Endothelial cell of umbilical vein (primary cell): ENCODE results near the gene MICAL3. TPM values are rescaled to one million over a fixed set of nuclear protein-coding genes. Genes with fewer than 3 reads are reported as not detected.

Experiments used
- BruUV-seq: library from RNA; stranded (reverse); fragments of 400-500 nt; replicated peaks from 2 replicates; lab custom pipeline; 2021; lab: Mats Ljungman, UMichigan
- CTCF ChIA-PET: fragments of 300-600, 350-600 bp; sonication (Branson Sonifier 250); formaldehyde crosslinking; loops from one replicate; lab custom pipeline; 2021; ENCODE audit warnings: antibody characterized with exemption, inconsistent platforms; lab: Charles Lee
- POLR2A ChIA-PET: fragments of 300-600, 350-600 bp; sonication (Branson Sonifier 250); formaldehyde crosslinking; loops from one replicate; lab custom pipeline; 2021; ENCODE audit warnings: antibody characterized with exemption, inconsistent platforms; lab: Charles Lee
- DNase-seq: peaks from one replicate; pipeline ENCODE4 v3.0.0-alpha.2; 2011; ENCODE audit warnings: low read depth, low spot score
- FAIRE-seq: peaks from 2 replicates; lab custom pipeline; 2011; peaks lifted over from hg19 to GRCh38; lab: Jason Lieb, UNC
- H2AFZ ChIP-seq: 2 replicates; pipeline ENCODE4 v1.6.0; 2012; ENCODE audit warnings: low read depth, low read length, control low read depth, inconsistent platforms
- H3K27ac ChIP-seq: 2 replicates; pipeline ENCODE4 v1.5.1; 2011; ENCODE audit warnings: low read depth, mild to moderate bottlenecking, control low read depth, low read length, moderate library complexity; ENCODE audit not compliant: insufficient read depth
- H3K27me3 ChIP-seq, 2 experiments: 2 replicates each; pipeline versions ENCODE4 v1.6.0 to v1.6.1; 2011; ENCODE audit warnings: low read length in 2 of 2, mixed read lengths in 1 of 2; ENCODE audit not compliant: control insufficient read depth in 2 of 2, insufficient read depth in 2 of 2
- H3K36me3 ChIP-seq, 2 experiments: 2 replicates in 1 of 2; 3 replicates in 1 of 2; pipeline ENCODE4 v1.5.1; 2011; ENCODE audit warnings: low read length in 2 of 2, mild to moderate bottlenecking in 1 of 2, moderate library complexity in 1 of 2; ENCODE audit not compliant: control insufficient read depth in 2 of 2, insufficient read depth in 2 of 2; ENCODE audit errors: extremely low read depth in 1 of 2
- H3K4me1 ChIP-seq: 3 replicates; pipeline ENCODE4 v1.5.1; 2011; ENCODE audit warnings: mild to moderate bottlenecking, low read length; ENCODE audit not compliant: control insufficient read depth, insufficient read depth; ENCODE audit errors: extremely low read depth
- H3K4me2 ChIP-seq: 2 replicates; pipeline ENCODE4 v1.6.1; 2011; ENCODE audit warnings: low read length, control low read depth, mixed read lengths; ENCODE audit not compliant: insufficient read depth
- H3K4me3 ChIP-seq, 3 experiments: fragments of 200-600 bp in 1 of 3; sonication (generic), shearing (Covaris generic) in 1 of 3; replicated peaks in 1 of 3; 2 replicates each; pipeline ENCODE4 v1.5.1; 2011 to 2016; ENCODE audit warnings: control low read depth in 3 of 3, low read length in 3 of 3, mild to moderate bottlenecking in 2 of 3, inconsistent platforms in 1 of 3, low read depth in 1 of 3, moderate library complexity in 1 of 3; ENCODE audit not compliant: insufficient read depth in 1 of 3
- H3K79me2 ChIP-seq: 2 replicates; pipeline ENCODE4 v1.6.0; 2012; ENCODE audit warnings: low read length, inconsistent platforms; ENCODE audit not compliant: control insufficient read depth, insufficient read depth
- H3K9ac ChIP-seq: replicated peaks from 2 replicates; pipeline ENCODE3; 2011; ENCODE audit warnings: low read length, control low read depth; ENCODE audit not compliant: insufficient read depth; ENCODE audit errors: extremely low read depth
- H3K9me1 ChIP-seq: replicated peaks from 3 replicates; pipeline ENCODE4 v1.6.0; 2011; ENCODE audit warnings: mild to moderate bottlenecking, low read length; ENCODE audit not compliant: control insufficient read depth, insufficient read depth; ENCODE audit errors: extremely low read depth
- H3K9me3 ChIP-seq: replicated peaks from 2 replicates; pipeline ENCODE4 v1.5.1; 2012; ENCODE audit warnings: low read length, inconsistent platforms; ENCODE audit not compliant: control insufficient read depth, insufficient read depth
- H4K20me1 ChIP-seq: replicated peaks from 2 replicates; pipeline ENCODE3; 2011; ENCODE audit warnings: mild to moderate bottlenecking, low read length; ENCODE audit not compliant: control insufficient read depth, insufficient read depth; ENCODE audit errors: extremely low read depth
- CTCF ChIP-seq, 2 donors: IDR thresholded peaks; 1 replicate in 1 of 2; 2 replicates in 1 of 2; pipeline ENCODE4 v1.5.1; 2011; ENCODE audit warnings: low read length in 2 of 2, mild to moderate bottlenecking in 2 of 2, moderate library complexity in 2 of 2, control low read depth in 1 of 2, inconsistent platforms in 1 of 2, low read depth in 1 of 2; ENCODE audit not compliant: insufficient read depth in 1 of 2; ENCODE audit errors: extremely low read depth in 1 of 2
- EZH2 ChIP-seq: IDR thresholded peaks from 2 replicates; pipeline ENCODE4 v1.6.1; 2012; ENCODE audit warnings: borderline replicate concordance, low read depth, mild to moderate bottlenecking, moderate library complexity, low read length, inconsistent platforms; ENCODE audit not compliant: severe bottlenecking
- FOS ChIP-seq: IDR thresholded peaks from 2 replicates; pipeline ENCODE4 v1.6.1; 2011; ENCODE audit warnings: mild to moderate bottlenecking, low read length, moderate library complexity, borderline replicate concordance; ENCODE audit not compliant: insufficient read depth
- GATA2 ChIP-seq: IDR thresholded peaks from 2 replicates; pipeline ENCODE4 v1.7.0; 2011; ENCODE audit warnings: low read depth, mild to moderate bottlenecking, moderate library complexity, mixed read lengths, low read length; ENCODE audit not compliant: insufficient read length, insufficient read depth
- JUN ChIP-seq: IDR thresholded peaks from 2 replicates; pipeline ENCODE4 v1.6.1; 2011; ENCODE audit warnings: borderline replicate concordance, low read depth; ENCODE audit not compliant: insufficient read length, insufficient read depth
- MAX ChIP-seq: IDR thresholded peaks from 2 replicates; pipeline ENCODE4 v1.6.1; 2011; ENCODE audit not compliant: insufficient read depth, insufficient read length
- MYC ChIP-seq: IDR thresholded peaks from one replicate; pipeline ENCODE4 v1.6.1; 2011; ENCODE audit warnings: mild to moderate bottlenecking, low read depth, low read length
- POLR2A ChIP-seq: IDR thresholded peaks from 2 replicates; pipeline ENCODE4 v1.6.1; 2012; ENCODE audit warnings: low read depth, mild to moderate bottlenecking, control low read depth, low read length
- POLR2AphosphoS5 ChIP-seq: IDR thresholded peaks from 2 replicates; pipeline ENCODE4 v1.6.1; 2012; ENCODE audit warnings: low read depth, mild to moderate bottlenecking, control low read depth, low read length, moderate library complexity; ENCODE audit not compliant: insufficient read depth
- dilution Hi-C: fragments of 300-500 bp; cut with MboI; formaldehyde crosslinking; loops from one replicate; pipeline ENCODE4 v1.15.0; 2019; ENCODE audit warnings: low sequenced_read_pairs; ENCODE audit not compliant: extremely low pct_ligation_motif_present
- intact Hi-C: fragments of 100-400 bp; cut with micrococcal nuclease; formaldehyde crosslinking; loops from one replicate; pipeline ENCODE4 v1.10.0; 2022
- polyA plus RNA-seq, 4 experiments: library from polyadenylated mRNA; depleted of rRNA in 3 of 4; stranded (reverse) in 3 of 4; unstranded in 1 of 4; fragments of >200 nt; gene quantifications; 2 replicates each; pipeline versions ENCODE4 v1.2.1 to v1.2.3, GENCODE V29; 2011 to 2012; ENCODE audit warnings: missing spikeins in 1 of 4
- total RNA-seq: library from RNA; stranded (reverse); gene quantifications from 2 replicates; pipeline ENCODE4 v1.2.3, GENCODE V29; 2021

Gene MICAL3
- total and polyA plus RNA-seq, 2 donors (not counting 3 experiments of a cell fraction or from before 2014, with no cell fraction given) = 14.5 to 63.7 TPM

- no peak for DNase-seq
- no peaks in the 10 kb centered on the region for H3K9me1 ChIP-seq
- no TSS peak for BruUV-seq
- intact Hi-C loops = no loop called here
- dilution Hi-C loops = no loop called here
- no peak overlapping the region for H3K9ac ChIP-seq
- H3K79me2 ChIP-seq = no peaks in the 10 kb centered on the region
- no peaks in the 10 kb centered on the region for H3K9me3 ChIP-seq
- H4K20me1 ChIP-seq = no peaks in the 10 kb centered on the region
- no peaks in the 10 kb centered on the region for H3K4me1 ChIP-seq
- CTCF ChIA-PET = interaction anchor here (1.4 to 2.4 kb wide), 3 partner anchors 10 to 258 kb away, joined by 3 to 7 read pairs (median 6); no protein-coding TSS in a partner anchor
- peaks cover 2 to 14% of the 10 kb centered on the region in 2 experiments for H3K36me3 ChIP-seq
- no peak overlapping the region for H3K4me3 ChIP-seq
- FAIRE-seq = no peak
- TF ChIP-seq EZH2 = no peak
- no peak for TF ChIP-seq FOS
- no peak for TF ChIP-seq POLR2A
- no peak for TF ChIP-seq GATA2
- TF ChIP-seq MYC = no peak
- TF ChIP-seq JUN = no peak
- no peak for TF ChIP-seq MAX
- TF ChIP-seq CTCF (IDR thresholded peaks at IDR 0.05; ENCODE audit: extremely low read depth in 1 of 2, insufficient read depth in 1 of 2, low read depth in 1 of 2, low read length in 2 of 2) = no peak
- TF ChIP-seq POLR2AphosphoS5 = no peak
- POLR2A ChIA-PET = no interaction called here
- H3K4me2 ChIP-seq = no peak overlapping the region
- H3K27ac ChIP-seq = no peak overlapping the region
- H3K27me3 ChIP-seq = no peaks in the 10 kb centered on the region
- H2AFZ ChIP-seq = no peak overlapping the region
These were observed 206.2 kb downstream of the MICAL3 start for GRCh38 chr22:17818180-17818579.
